ENCODE results near the gene GALNT18. TPM values are rescaled to one million over a fixed set of nuclear protein-coding genes. Genes with fewer than 3 reads are reported as not detected.

GALNT18 gene
- total and polyA plus RNA-seq, 4 donors, result 17.7 to 109 (median 63.7) TPM

DNA sequence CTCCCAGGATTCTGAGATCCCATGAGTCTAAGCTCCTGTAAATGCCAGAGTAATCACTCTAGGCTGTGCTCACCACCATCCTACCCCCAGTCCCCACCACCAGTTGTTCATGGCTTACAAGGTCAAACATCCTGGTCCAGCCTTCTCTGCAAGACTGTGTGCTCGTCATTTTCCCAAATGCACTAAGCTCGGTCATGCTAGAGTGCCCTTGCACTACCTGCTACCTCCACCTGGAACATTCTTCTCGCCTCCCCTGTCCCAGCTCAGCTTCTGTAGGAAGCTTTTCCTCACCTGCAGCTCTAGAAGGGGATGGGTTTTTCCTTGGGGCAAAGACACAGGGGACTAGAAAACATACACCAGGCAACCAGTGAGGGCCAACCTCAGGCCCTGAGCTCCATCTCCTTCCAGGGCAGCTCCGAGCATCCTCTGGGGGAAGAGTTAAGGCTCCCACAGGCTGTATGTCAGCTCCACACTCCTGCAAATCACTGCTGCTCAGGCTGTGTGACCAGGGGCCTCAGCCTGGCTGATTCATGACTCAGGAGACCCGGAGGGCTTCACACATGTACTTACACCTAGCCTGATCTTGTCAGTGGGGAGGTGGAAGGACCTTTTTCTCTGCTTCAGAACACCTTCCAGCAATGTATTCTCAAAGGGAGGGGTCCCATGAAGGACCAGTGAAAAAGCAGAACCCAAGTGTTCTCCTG is 231.6 kb downstream of the GALNT18 start:
- Histone ChIP-seq H3K9me3 (ENCODE audit: control insufficient read depth in 4 of 4, insufficient read depth in 3 of 4, low read length in 3 of 4) (no peaks in the 10 kb centered on the region), H3K36me3 (ENCODE audit: control insufficient read depth in 4 of 4, insufficient read depth in 4 of 4, low read length in 4 of 4) (no peaks in the 10 kb centered on the region), H3K4me3 (no peak overlapping the region), H3K27ac (ENCODE audit: low read depth in 1 of 2, low read length in 1 of 2) (no peak overlapping the region), H3K27me3 (ENCODE audit: control insufficient read depth in 3 of 3, insufficient read depth in 3 of 3, low read length in 2 of 3) (no peaks in the 10 kb centered on the region), H3K4me1 (ENCODE audit: control insufficient read depth in 5 of 5, insufficient read depth in 5 of 5, low read length in 5 of 5) (peaks cover 0 to 28% (median 7%) of the 10 kb centered on the region in 5 donors), H3K9ac (ENCODE audit: insufficient read depth in 1 of 2, low read length in 2 of 2) (no peak overlapping the region)
- no peak for DNase-seq
- TF ChIP-seq, protein P1, sequence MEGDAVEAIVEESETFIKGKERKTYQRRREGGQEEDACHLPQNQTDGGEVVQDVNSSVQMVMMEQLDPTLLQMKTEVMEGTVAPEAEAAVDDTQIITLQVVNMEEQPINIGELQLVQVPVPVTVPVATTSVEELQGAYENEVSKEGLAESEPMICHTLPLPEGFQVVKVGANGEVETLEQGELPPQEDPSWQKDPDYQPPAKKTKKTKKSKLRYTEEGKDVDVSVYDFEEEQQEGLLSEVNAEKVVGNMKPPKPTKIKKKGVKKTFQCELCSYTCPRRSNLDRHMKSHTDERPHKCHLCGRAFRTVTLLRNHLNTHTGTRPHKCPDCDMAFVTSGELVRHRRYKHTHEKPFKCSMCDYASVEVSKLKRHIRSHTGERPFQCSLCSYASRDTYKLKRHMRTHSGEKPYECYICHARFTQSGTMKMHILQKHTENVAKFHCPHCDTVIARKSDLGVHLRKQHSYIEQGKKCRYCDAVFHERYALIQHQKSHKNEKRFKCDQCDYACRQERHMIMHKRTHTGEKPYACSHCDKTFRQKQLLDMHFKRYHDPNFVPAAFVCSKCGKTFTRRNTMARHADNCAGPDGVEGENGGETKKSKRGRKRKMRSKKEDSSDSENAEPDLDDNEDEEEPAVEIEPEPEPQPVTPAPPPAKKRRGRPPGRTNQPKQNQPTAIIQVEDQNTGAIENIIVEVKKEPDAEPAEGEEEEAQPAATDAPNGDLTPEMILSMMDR (IDR thresholded peaks at IDR 0.05; ENCODE audit: control extremely low read depth, extremely low read depth), result no peak
- WGBS, 2 donors, result 89 to 94% methylated on average over 5 of the region's 5 CpGs
- ATAC-seq (ENCODE audit: insufficient read depth, low FRiP score), result no peak

DNA sequence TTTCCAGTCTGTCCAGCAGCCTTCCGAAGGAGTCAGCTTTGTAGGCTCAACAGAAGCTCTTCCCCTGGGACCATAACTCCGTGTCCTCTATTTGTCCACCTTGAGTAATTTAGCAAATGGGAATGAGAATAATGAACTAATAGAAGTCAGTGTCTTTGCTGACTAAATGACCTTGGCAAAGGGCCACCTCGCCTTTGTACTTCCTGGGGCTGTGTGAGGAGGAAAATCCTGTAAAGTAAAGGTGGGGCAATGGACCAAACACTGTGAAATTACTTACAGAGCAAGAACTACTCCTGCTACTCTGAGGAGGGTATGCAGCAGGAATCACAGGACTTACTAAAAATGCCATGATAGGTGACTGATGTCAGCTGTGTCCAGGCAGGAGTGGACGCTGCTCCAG is 232.6 kb downstream of the GALNT18 start:
- ATAC-seq (ENCODE audit: insufficient read depth, low FRiP score) (no peak), DNase-seq (no peak)
- H3K9ac ChIP-seq (ENCODE audit: insufficient read depth in 1 of 2, low read length in 2 of 2), result no peak overlapping the region
- H3K36me3 ChIP-seq (ENCODE audit: control insufficient read depth in 4 of 4, insufficient read depth in 4 of 4, low read length in 4 of 4), result no peaks in the 10 kb centered on the region
- WGBS, 2 donors, result 70 to 78% methylated on average over 4 of the region's 4 CpGs
- no peak overlapping the region for H3K27ac ChIP-seq (ENCODE audit: low read depth in 1 of 2, low read length in 1 of 2)
- no peak overlapping the region for H3K4me3 ChIP-seq
- H3K4me1 ChIP-seq (ENCODE audit: control insufficient read depth in 5 of 5, insufficient read depth in 5 of 5, low read length in 5 of 5), result peaks cover 0 to 18% (median 4%) of the 10 kb centered on the region in 5 donors
- H3K9me3 ChIP-seq (ENCODE audit: control insufficient read depth in 4 of 4, insufficient read depth in 3 of 4, low read length in 3 of 4), result no peaks in the 10 kb centered on the region
- TF ChIP-seq, protein P1 (IDR thresholded peaks at IDR 0.05; ENCODE audit: control extremely low read depth, extremely low read depth), result no peak
- no peaks in the 10 kb centered on the region for H3K27me3 ChIP-seq (ENCODE audit: control insufficient read depth in 3 of 3, insufficient read depth in 3 of 3, low read length in 2 of 3)

DNA sequence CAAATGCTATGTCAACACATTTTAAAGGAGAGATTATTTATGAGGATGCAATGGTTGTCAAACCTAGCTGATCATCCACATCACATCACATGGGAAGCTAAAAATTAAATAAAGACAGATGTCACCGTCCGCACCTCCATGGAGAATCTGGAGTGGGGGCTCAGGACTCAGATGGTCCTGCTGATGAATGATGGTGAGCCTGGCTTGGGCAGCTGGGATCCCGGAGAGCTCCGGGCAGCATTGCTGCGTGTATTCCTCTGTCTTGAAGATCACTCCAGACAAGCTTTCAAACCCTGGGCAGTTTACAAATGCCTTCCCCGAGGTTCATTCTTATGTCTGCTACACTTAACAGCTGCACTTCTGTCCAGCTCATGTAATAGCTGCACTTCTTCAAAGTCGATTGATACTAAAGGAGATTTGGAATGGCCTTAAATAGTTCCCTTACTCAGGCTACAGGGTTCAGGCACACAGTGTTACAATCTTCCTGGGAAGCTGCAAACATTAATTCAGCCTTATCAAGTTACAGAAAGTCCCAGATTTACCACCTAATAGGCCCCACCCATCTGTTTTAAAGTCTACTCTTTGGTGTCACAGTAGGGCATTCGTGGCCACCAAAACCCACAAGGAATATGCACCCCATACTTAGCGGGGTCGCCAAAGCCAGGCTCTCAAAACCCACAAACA is 234.0 kb downstream of the GALNT18 start:
- ATAC-seq (ENCODE audit: insufficient read depth, low FRiP score) (no peak), DNase-seq (no peak)
- Histone ChIP-seq H3K36me3 (ENCODE audit: control insufficient read depth in 4 of 4, insufficient read depth in 4 of 4, low read length in 4 of 4) (no peaks in the 10 kb centered on the region), H3K27ac (ENCODE audit: low read depth in 1 of 2, low read length in 1 of 2) (no peak overlapping the region), H3K9me3 (ENCODE audit: control insufficient read depth in 4 of 4, insufficient read depth in 3 of 4, low read length in 3 of 4) (no peaks in the 10 kb centered on the region), H3K4me3 (no peak overlapping the region), H3K27me3 (ENCODE audit: control insufficient read depth in 3 of 3, insufficient read depth in 3 of 3, low read length in 2 of 3) (no peaks in the 10 kb centered on the region), H3K4me1 (ENCODE audit: control insufficient read depth in 5 of 5, insufficient read depth in 5 of 5, low read length in 5 of 5) (peaks cover 0 to 7% (median 4%) of the 10 kb centered on the region in 5 donors), H3K9ac (ENCODE audit: insufficient read depth in 1 of 2, low read length in 2 of 2) (no peak overlapping the region)
- TF ChIP-seq, protein P1 (IDR thresholded peaks at IDR 0.05; ENCODE audit: control extremely low read depth, extremely low read depth), result no peak
- WGBS, 2 donors, result 84 to 86% methylated on average over 10 of the region's 10 CpGs
